ENCODE data around the gene POLR2L. TPM values are rescaled to one million over a fixed set of nuclear protein-coding genes. Genes with fewer than 3 reads are reported as not detected.

Gene POLR2L
- total RNA-seq, 1 donor from 2014 or later, result 76.7 TPM

DNA sequence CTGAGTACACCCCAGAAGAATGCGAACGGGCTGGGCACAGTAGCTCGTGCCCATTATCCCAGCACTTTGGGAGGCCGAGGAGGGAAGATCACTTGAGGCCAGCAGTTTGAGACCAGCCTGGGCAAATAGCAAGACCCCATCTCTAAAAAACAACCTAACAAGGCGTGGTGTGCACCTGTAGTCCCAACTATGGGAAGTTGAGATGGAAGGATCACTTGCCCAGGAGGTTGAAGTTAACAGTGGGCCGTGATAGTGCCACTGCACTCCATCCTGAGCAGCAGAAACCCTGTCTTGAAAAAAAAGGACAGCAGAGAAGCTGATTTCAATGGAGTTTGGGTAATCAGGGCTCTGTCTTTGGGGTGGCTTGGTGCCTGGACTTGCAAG, 29.3 kb downstream of the POLR2L start:
- H3K27ac Mint-ChIP-seq (ENCODE audit: unreplicated experiment), result no peak overlapping the region
- H3K4me3 Mint-ChIP-seq (ENCODE audit: unreplicated experiment), result no peak overlapping the region
- H3K36me3 Mint-ChIP-seq (ENCODE audit: low read depth, unreplicated experiment), result peaks cover 14% of the 10 kb centered on the region
- H3K9me3 Mint-ChIP-seq (ENCODE audit: unreplicated experiment), result no peaks in the 10 kb centered on the region
- DNase-seq (ENCODE audit: low spot score), result no peak
- H3K27me3 Mint-ChIP-seq (ENCODE audit: unreplicated experiment), result peaks cover 15% of the 10 kb centered on the region
- H3K4me1 Mint-ChIP-seq (ENCODE audit: unreplicated experiment), result peaks cover 15% of the 10 kb centered on the region
- TF ChIP-seq, protein P1, sequence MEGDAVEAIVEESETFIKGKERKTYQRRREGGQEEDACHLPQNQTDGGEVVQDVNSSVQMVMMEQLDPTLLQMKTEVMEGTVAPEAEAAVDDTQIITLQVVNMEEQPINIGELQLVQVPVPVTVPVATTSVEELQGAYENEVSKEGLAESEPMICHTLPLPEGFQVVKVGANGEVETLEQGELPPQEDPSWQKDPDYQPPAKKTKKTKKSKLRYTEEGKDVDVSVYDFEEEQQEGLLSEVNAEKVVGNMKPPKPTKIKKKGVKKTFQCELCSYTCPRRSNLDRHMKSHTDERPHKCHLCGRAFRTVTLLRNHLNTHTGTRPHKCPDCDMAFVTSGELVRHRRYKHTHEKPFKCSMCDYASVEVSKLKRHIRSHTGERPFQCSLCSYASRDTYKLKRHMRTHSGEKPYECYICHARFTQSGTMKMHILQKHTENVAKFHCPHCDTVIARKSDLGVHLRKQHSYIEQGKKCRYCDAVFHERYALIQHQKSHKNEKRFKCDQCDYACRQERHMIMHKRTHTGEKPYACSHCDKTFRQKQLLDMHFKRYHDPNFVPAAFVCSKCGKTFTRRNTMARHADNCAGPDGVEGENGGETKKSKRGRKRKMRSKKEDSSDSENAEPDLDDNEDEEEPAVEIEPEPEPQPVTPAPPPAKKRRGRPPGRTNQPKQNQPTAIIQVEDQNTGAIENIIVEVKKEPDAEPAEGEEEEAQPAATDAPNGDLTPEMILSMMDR (IDR thresholded peaks at IDR 0.05; ENCODE audit: unreplicated experiment), result no peak

DNA sequence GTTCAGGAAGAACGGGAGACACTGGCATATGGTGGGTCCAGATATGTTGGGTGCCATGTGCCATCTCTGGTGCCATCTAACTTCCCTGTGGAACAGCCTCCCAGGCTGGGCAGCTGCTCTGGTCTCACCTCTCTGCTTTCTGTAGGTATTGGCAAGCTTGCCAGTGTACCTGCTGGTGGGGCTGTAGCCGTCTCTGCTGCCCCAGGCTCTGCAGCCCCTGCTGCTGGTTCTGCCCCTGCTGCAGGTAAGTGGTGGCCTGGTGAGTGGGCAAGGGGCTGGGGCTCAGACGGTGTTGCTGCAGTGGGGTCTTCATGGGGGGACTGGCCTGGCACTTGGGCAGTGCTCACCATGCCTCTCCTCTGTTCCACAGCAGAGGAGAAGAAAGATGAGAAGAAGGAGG, 29.9 kb downstream of the POLR2L start:
- TF ChIP-seq, protein P1 (IDR thresholded peaks at IDR 0.05; ENCODE audit: unreplicated experiment), result no peak
- peaks cover 17% of the 10 kb centered on the region for H3K4me1 Mint-ChIP-seq (ENCODE audit: unreplicated experiment)
- H3K36me3 Mint-ChIP-seq (ENCODE audit: low read depth, unreplicated experiment), result peaks cover 14% of the 10 kb centered on the region
- peaks cover 15% of the 10 kb centered on the region for H3K27me3 Mint-ChIP-seq (ENCODE audit: unreplicated experiment)
- no peak overlapping the region for H3K4me3 Mint-ChIP-seq (ENCODE audit: unreplicated experiment)
- no peak for DNase-seq (ENCODE audit: low spot score)
- no peaks in the 10 kb centered on the region for H3K9me3 Mint-ChIP-seq (ENCODE audit: unreplicated experiment)
- H3K27ac Mint-ChIP-seq (ENCODE audit: unreplicated experiment), result no peak overlapping the region

DNA sequence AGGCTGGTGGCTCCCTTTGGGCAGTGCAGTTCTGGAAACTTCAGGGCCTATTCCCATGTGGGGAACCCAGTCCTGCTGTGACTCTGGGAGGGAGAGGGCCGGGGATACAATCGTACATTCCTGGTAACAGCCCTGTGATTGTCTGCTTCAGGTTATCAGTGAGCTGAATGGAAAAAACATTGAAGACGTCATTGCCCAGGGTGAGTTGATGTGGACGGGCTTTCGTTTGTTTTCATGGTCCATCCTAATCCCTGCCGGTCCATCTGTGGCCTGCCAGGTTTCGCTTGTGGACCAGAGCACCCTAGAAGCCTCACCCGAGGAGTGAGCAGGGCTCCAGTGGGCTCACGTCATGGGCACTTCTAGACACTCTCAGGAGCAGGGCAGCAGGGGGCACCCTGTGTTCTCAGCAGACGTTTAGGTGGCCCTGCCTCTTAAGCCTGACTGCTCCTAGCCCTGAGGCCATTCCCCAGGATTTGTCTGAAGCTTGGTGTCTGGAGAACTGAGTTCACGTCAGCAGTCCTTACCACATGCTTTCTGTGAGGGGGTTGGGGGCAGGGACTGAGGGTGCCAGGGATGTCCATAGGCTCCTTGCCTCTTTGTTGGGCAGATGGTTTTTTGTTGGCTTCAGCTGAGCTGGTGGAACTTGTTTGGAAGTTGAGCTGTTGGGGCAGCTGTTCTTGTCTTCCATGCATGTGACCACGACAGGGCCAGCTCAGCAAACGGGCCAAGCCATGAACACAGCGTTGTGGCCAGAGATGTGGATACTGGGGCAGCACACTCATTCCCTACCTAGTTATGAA, 30.7 kb downstream of the POLR2L start:
- Mint-ChIP-seq H3K27ac (ENCODE audit: unreplicated experiment) (peak overlapping the region; percentile 72), H3K36me3 (ENCODE audit: low read depth, unreplicated experiment) (peaks cover 14% of the 10 kb centered on the region), H3K4me3 (ENCODE audit: unreplicated experiment) (peak overlapping the region; percentile 94), H3K4me1 (ENCODE audit: unreplicated experiment) (peaks cover 17% of the 10 kb centered on the region), H3K9me3 (ENCODE audit: unreplicated experiment) (no peaks in the 10 kb centered on the region), H3K27me3 (ENCODE audit: unreplicated experiment) (peaks cover 15% of the 10 kb centered on the region)
- DNase-seq (ENCODE audit: low spot score), result no peak
- TF ChIP-seq, protein P1 (IDR thresholded peaks at IDR 0.05; ENCODE audit: unreplicated experiment), result no peak

DNA sequence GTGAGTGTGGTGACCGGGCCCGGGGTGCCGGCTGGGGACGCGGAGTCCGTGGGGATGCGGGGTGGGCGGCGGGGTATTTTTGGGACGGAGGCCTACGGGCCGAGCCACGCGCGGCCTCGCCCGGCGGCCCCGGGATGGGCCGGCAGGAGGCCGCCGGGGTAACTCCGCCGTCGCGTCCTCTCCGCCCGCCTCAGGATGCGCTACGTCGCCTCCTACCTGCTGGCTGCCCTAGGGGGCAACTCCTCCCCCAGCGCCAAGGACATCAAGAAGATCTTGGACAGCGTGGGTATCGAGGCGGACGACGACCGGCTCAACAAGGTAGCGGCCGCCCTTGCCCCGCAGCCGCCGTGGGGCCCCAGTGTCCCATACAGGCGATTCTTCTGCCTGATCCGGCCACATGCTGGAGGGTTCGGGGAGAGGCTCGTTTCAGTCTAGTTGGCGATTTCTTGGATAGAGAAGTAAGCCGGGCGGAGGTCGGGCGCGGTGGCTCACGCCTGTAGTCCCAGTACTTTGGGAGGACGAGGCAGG, 32.2 kb downstream of the POLR2L start:
- peaks cover 17% of the 10 kb centered on the region for H3K4me1 Mint-ChIP-seq (ENCODE audit: unreplicated experiment)
- TF ChIP-seq, protein P1 (IDR thresholded peaks at IDR 0.05; ENCODE audit: unreplicated experiment), result no peak
- peak overlapping the region; percentile 82 for H3K27ac Mint-ChIP-seq (ENCODE audit: unreplicated experiment)
- H3K9me3 Mint-ChIP-seq (ENCODE audit: unreplicated experiment), result no peaks in the 10 kb centered on the region
- H3K27me3 Mint-ChIP-seq (ENCODE audit: unreplicated experiment), result peaks cover 15% of the 10 kb centered on the region
- H3K36me3 Mint-ChIP-seq (ENCODE audit: low read depth, unreplicated experiment), result peaks cover 14% of the 10 kb centered on the region
- H3K4me3 Mint-ChIP-seq (ENCODE audit: unreplicated experiment), result peak overlapping the region; percentile 94
- no peak for DNase-seq (ENCODE audit: low spot score)

Measured in endothelial cell (in vitro differentiated cells).